NOMO-1 treated with dmso at 0.1 percent for 144 hours (cell line): ENCODE data around the gene RUSC2.
"Not testable (repeated sequence)": the region's sequence is repeated elsewhere in the genome, so short reads cannot be mapped to it uniquely, and the experiment has no call there.

Experiments
- DNase-seq: peaks from one replicate; lab custom pipeline; 2025; ENCODE audit not compliant: unreplicated experiment; lab: John Stamatoyannopoulos, UW

The RUSC2 gene

GRCh38 chr9:35490155-35490909 lies 421 bp downstream of the RUSC2 start:
- no peak for DNase-seq

GRCh38 chr9:35490910-35491465 lies 1.1 kb downstream of the RUSC2 start:
- DNase-seq = no peak

- DNase-seq = not testable (repeated sequence)
Measured at GRCh38 chr9:35493119-35493518, 3.2 kb downstream of the RUSC2 start.

GRCh38 chr9:35495984-35496383 lies 6.1 kb downstream of the RUSC2 start:
- no peak for DNase-seq

- not testable (repeated sequence) for DNase-seq
Measured at GRCh38 chr9:35498245-35498644, 8.3 kb downstream of the RUSC2 start.

- DNase-seq = no peak
Measured at GRCh38 chr9:35499029-35499700, 9.3 kb downstream of the RUSC2 start.

GRCh38 chr9:35499701-35500030 lies 9.8 kb downstream of the RUSC2 start:
- DNase-seq = no peak

GRCh38 chr9:35500130-35500748 lies 10.3 kb downstream of the RUSC2 start:
- no peak for DNase-seq

- no peak for DNase-seq
Measured at GRCh38 chr9:35501946-35502345, 12.0 kb downstream of the RUSC2 start.

- DNase-seq = no peak
Measured at GRCh38 chr9:35506359-35506758, 16.4 kb downstream of the RUSC2 start.

- DNase-seq = no peak
Measured at GRCh38 chr9:35508069-35508468, 18.2 kb downstream of the RUSC2 start.

- no peak for DNase-seq
Measured at GRCh38 chr9:35510383-35510753, 20.5 kb downstream of the RUSC2 start.

- DNase-seq = no peak
Measured at GRCh38 chr9:35510754-35511428, 21.0 kb downstream of the RUSC2 start.

- no peak for DNase-seq
Measured at GRCh38 chr9:35511453-35511852, 21.5 kb downstream of the RUSC2 start.

- DNase-seq = no peak
Measured at GRCh38 chr9:35515766-35516165, 25.9 kb downstream of the RUSC2 start.

- no peak for DNase-seq
Measured at GRCh38 chr9:35516479-35516878, 26.6 kb downstream of the RUSC2 start.

GRCh38 chr9:35517131-35517530 lies 27.2 kb downstream of the RUSC2 start:
- DNase-seq = no peak

- DNase-seq = no peak
Measured at GRCh38 chr9:35517552-35518224, 27.8 kb downstream of the RUSC2 start.

GRCh38 chr9:35518225-35518821 lies 28.4 kb downstream of the RUSC2 start:
- DNase-seq = no peak

GRCh38 chr9:35518981-35519679 lies 29.2 kb downstream of the RUSC2 start:
- DNase-seq = no peak
